ENCODE measurements around the gene ACOXL. TPM values are rescaled to one million over a fixed set of nuclear protein-coding genes. Genes with fewer than 3 reads are reported as not detected.
A peak's percentile ranks its signal among the peaks of the same experiment; 100 is the strongest.

ACOXL gene
- total and polyA plus RNA-seq, 8 donors = 4.7 to 30.3 (median 8.3) TPM

DNA sequence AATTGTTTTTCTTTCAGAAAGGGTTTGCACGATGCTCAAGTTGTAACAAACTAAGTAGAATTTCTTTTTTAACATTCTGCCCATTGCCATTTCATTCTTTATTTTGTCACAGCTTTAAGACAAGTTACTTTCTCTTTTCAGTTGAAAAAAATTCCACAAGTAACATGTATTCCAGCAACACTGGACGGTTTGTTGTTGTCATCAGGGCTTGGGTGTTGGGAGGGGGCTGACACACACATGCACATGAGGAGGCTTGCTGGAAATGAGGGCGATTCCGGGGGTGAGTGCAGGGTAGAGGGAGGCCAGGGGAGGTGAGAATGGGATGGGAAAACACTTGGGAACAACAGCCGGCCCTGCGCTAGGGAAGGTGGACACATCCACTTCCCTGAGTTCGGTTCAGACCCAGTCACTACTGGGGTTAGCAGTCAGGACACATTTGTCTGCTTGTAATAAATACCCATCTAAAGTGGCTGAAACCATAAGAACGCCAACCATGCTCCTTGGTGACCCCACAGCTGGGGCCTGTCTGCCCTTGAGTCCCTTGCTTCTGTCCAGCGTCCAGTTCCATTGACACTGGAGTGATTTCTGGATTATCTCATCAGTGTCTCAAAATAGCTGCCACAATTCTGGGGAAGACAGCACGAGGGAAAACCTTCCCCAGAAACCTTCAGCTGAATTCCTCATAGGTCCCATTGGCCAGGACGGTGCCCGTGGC, 246.5 kb downstream of the ACOXL start:
- no peak overlapping the region for H3K4me3 ChIP-seq
- H3K36me3 ChIP-seq = no peaks in the 10 kb centered on the region
- intact Hi-C loops (cut with DNase I) = no loop called here
- H3K27ac ChIP-seq = no peak overlapping the region
- H3K4me1 ChIP-seq = no peaks in the 10 kb centered on the region
- no peak for TF ChIP-seq CTCF (IDR thresholded peaks at IDR 0.05)
- H3K9me3 ChIP-seq = no peaks in the 10 kb centered on the region
- ATAC-seq (no peak), DNase-seq (peak in 1 of 4 donors; percentile 36)
- H3K27me3 ChIP-seq = no peaks in the 10 kb centered on the region

DNA sequence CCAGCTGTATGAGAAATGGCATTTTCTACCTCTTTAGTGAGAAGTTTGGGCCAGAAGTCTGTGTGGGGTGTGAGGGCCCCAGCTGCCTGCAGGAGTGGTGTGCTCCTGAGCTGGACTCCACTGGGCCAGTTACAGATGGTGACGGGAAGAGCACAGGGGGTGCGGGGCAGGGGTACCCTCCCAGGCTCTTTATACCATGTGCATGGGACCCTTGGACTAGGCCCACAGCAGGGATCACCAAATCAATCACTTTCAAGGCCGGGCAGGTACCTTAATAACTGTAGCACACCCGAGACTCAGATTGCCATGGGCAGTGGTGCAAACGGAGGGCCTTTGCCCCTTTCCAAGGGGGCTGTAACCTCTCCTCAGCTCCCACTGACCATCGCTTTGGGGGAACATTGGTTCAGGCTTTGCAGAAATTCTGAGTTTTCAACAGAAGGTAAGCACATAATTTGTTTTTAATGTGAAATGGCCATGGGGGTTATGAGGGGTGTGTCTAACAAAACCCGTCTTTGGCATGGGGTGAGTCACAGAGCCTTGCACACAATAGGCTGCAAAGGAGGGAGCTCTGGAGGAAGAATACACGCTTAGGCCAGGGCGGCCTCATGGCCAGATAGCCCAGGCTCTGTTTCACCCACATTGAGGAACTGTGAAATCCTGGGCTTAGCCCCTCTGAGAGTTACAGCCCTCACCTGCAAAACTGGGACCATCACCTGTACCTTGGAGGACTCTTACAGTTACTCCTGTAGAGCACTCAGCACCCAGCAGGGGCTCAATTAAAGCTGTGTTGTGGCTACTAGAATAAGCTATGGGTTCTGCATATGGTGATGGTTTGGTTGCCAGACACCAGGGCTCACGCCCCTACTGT, 247.3 kb downstream of the ACOXL start:
- Histone ChIP-seq H3K27me3 (no peaks in the 10 kb centered on the region), H3K36me3 (no peaks in the 10 kb centered on the region), H3K4me1 (no peaks in the 10 kb centered on the region), H3K9me3 (no peaks in the 10 kb centered on the region), H3K27ac (no peak overlapping the region), H3K4me3 (no peak overlapping the region)
- no peak for TF ChIP-seq CTCF (IDR thresholded peaks at IDR 0.05)
- DNase-seq = no peak
- intact Hi-C loops (cut with DNase I) = no loop called here
- no peak for ATAC-seq

DNA sequence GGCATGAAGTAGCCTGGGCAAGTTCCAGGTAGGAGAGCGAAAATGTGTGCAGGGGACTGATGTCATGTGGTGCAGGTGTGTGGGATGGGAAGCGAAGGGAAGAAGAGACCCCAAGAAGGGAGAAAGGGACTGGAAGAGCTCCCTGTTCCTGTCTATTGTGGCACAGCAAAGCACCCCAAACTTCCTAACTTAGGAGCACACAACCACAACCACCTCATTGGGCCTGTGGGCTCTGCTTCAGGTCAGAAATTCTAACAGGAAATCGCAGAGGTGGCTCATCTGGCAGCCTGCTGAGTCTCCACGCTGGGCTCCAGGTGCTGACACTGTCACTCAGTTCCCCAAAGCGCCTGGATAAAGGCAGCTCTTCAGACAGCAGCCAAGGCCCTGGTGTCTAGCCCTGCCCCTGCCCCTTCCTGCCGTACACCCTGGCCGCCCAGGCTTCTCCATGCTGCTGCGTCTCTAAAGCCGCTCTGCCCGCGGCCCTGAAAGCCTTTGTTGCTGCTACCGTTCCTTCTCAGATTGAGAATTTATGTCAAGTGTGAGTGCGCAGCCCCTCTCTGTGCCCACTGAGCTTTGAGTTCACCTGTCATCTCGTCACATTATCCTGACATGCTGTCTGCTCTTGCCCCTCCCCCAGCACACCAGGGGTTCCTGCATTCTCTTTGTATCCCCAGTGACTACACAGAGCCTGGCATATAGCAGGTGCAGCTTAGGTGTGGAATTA, 248.1 kb downstream of the ACOXL start:
- intact Hi-C loops (cut with DNase I) = no loop called here
- no peaks in the 10 kb centered on the region for H3K4me1 ChIP-seq
- H3K27ac ChIP-seq = no peak overlapping the region
- H3K36me3 ChIP-seq = no peaks in the 10 kb centered on the region
- ATAC-seq = no peak
- DNase-seq = no peak
- H3K27me3 ChIP-seq = no peaks in the 10 kb centered on the region
- no peak for TF ChIP-seq CTCF (IDR thresholded peaks at IDR 0.05)
- no peak overlapping the region for H3K4me3 ChIP-seq
- H3K9me3 ChIP-seq = no peaks in the 10 kb centered on the region

DNA sequence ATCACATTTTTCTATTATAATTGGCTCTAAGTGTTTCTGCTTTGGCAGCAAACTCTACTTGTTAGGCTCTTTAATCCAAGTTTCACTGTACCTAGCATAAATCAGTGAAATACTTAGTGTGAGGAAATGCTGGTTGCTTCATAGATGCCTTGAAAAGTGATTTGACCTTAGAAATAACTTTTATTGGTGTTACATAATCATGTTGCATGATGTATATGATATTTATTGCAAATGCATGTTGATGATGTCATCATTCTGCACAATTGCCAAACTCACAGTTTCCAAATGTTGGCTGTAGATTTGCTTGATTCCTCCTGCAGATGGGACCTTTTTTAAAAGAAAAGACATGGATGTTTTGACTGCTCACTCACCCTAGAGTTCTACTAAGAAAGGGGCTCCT, 250.8 kb downstream of the ACOXL start:
- TF ChIP-seq CTCF (IDR thresholded peaks at IDR 0.05) = no peak
- intact Hi-C loops (cut with DNase I) = no loop called here
- Histone ChIP-seq H3K9me3 (no peaks in the 10 kb centered on the region), H3K27me3 (no peaks in the 10 kb centered on the region), H3K4me1 (no peaks in the 10 kb centered on the region), H3K27ac (no peak overlapping the region), H3K4me3 (no peak overlapping the region), H3K36me3 (no peaks in the 10 kb centered on the region)
- DNase-seq (peak in 2 of 4 donors; percentile 53 to 68), ATAC-seq (no peak)

All from left lung (tissue), 10 donors.